ENCODE measurements around the gene GAS2L2.

GRCh38 chr17:35747540-35748017 lies 5.5 kb downstream of the GAS2L2 start:
- peak; percentile 86 for TF ChIP-seq CTCF (IDR thresholded peaks at IDR 0.05)
- no peak for TF ChIP-seq EZH2 (IDR thresholded peaks at IDR 0.05)

Data from neural progenitor cell (in vitro differentiated cells).